GM19452 (cell line): ENCODE data around the gene KCNIP3.

Experiments
- ATAC-seq: cut with Tn5 transposase; IDR thresholded peaks from one replicate; pipeline ENCODE4 v1.9.1; 2021; ENCODE audit not compliant: unreplicated experiment

The KCNIP3 gene

GRCh38 chr2:95274291-95275150 lies 22.6 kb upstream of the KCNIP3 start, which contains the start of gene PROM2:
TSS of gene PROM2 (plus strand) at chr2:95274449. CDS start at chr2:95274586, 137 bp downstream.
- no peak for ATAC-seq

GRCh38 chr2:95275151-95275515 lies 22.0 kb upstream of the KCNIP3 start:
- ATAC-seq: no peak

- ATAC-seq: no peak
Observed at GRCh38 chr2:95275601-95276243, 21.4 kb upstream of the KCNIP3 start.

GRCh38 chr2:95276244-95276887 lies 20.8 kb upstream of the KCNIP3 start:
- ATAC-seq: no peak

GRCh38 chr2:95276888-95277245 lies 20.3 kb upstream of the KCNIP3 start:
- no peak for ATAC-seq

- ATAC-seq: no peak
Observed at GRCh38 chr2:95277246-95277906, 19.8 kb upstream of the KCNIP3 start.

GRCh38 chr2:95278051-95278471 lies 19.1 kb upstream of the KCNIP3 start:
- ATAC-seq: no peak

- no peak for ATAC-seq
Observed at GRCh38 chr2:95278637-95279225, 18.4 kb upstream of the KCNIP3 start.

- ATAC-seq: no peak
Observed at GRCh38 chr2:95279435-95280035, 17.6 kb upstream of the KCNIP3 start.

GRCh38 chr2:95281071-95281470 lies 16.1 kb upstream of the KCNIP3 start:
- no peak for ATAC-seq

GRCh38 chr2:95281786-95282185 lies 15.4 kb upstream of the KCNIP3 start:
- no peak for ATAC-seq

- ATAC-seq: no peak
Observed at GRCh38 chr2:95282458-95282857, 14.7 kb upstream of the KCNIP3 start.

- ATAC-seq: no peak
Observed at GRCh38 chr2:95283562-95283961, 13.6 kb upstream of the KCNIP3 start.

GRCh38 chr2:95284886-95285541 lies 12.1 kb upstream of the KCNIP3 start:
- no peak for ATAC-seq

- ATAC-seq: no peak
Observed at GRCh38 chr2:95285542-95285932, 11.6 kb upstream of the KCNIP3 start.

- no peak for ATAC-seq
Observed at GRCh38 chr2:95287336-95287735, 9.8 kb upstream of the KCNIP3 start.

GRCh38 chr2:95287806-95288205 lies 9.3 kb upstream of the KCNIP3 start:
- no peak for ATAC-seq

GRCh38 chr2:95289253-95289652 lies 7.9 kb upstream of the KCNIP3 start:
- ATAC-seq: no peak

GRCh38 chr2:95291222-95291621 lies 5.9 kb upstream of the KCNIP3 start:
- ATAC-seq: no peak

- ATAC-seq: no peak
Observed at GRCh38 chr2:95292623-95293260, 4.4 kb upstream of the KCNIP3 start.
